ENCODE data around the gene SEC23A.

DNA sequence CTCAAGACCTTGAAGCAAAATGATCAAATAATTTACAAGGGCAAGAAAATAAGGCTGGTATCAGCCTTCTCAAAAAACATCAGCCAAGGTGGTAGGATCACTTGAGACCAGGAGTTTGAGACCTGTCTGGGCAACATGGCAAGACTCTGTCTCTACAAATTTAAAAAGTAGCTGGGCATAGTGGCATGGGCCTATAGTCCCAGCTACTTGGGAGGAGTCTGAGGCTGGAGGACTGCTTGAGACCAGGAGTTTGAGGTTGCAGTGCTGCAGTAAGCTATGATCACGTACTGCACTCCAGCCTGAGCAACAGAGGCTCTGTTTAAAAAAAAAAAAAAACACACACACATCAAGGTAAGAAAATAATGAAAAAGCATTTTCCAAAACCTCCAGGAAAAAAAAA is 22.1 kb downstream of the SEC23A start:
- TF ChIP-seq CTCF (IDR thresholded peaks at IDR 0.05; ENCODE audit: low read depth, low read length, poor library complexity, severe bottlenecking) (no peak), EZH2phosphoT487 (IDR thresholded peaks at IDR 0.05; ENCODE audit: borderline replicate concordance, low read length) (no peak)

Measured in DOHH2 (cell line).